GM10847 (cell line): Measurements from ENCODE around the gene SULT4A1.

ENCODE experiments used
- POLR2A ChIP-seq: IDR thresholded peaks from 2 replicates; pipeline ENCODE4 v1.6.1; 2011; ENCODE audit not compliant: insufficient read length; ENCODE audit errors: extremely low read depth

Gene SULT4A1

GRCh38 chr22:43890901-43891331 lies 28.6 kb upstream of the SULT4A1 start:
- TF ChIP-seq POLR2A, result no peak

- no peak for TF ChIP-seq POLR2A
These were observed 27.5 kb upstream of the SULT4A1 start for GRCh38 chr22:43889860-43890253.

- no peak for TF ChIP-seq POLR2A
These were observed 27.0 kb upstream of the SULT4A1 start for GRCh38 chr22:43889201-43889859.

GRCh38 chr22:43888740-43889139 lies 26.4 kb upstream of the SULT4A1 start:
- no peak for TF ChIP-seq POLR2A

GRCh38 chr22:43887391-43887790 lies 25.1 kb upstream of the SULT4A1 start:
- TF ChIP-seq POLR2A, result no peak

GRCh38 chr22:43886231-43886630 lies 23.9 kb upstream of the SULT4A1 start:
- TF ChIP-seq POLR2A, result no peak

DNA sequence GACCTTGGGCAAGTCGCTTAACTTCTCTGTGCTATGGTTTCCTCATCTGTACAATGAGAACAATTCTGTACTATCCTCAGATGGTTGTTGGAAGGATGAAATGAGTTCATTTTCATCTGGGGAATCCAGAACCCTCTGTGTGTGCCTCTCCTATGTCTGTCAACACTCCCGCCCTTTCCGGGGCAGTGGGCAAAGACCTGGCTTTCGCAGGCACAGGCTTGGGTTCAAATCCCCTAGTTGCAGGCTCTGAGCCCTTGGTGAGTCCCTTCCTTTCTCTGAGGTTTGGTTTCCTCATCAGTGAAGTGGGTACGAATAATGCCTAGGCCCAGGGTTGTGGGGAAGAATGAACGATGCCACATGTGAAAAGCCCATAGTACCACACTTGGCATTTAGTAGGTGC lies 23.5 kb upstream of the SULT4A1 start:
- no peak for TF ChIP-seq POLR2A

GRCh38 chr22:43885319-43885671 lies 23.0 kb upstream of the SULT4A1 start:
- TF ChIP-seq POLR2A, result no peak

DNA sequence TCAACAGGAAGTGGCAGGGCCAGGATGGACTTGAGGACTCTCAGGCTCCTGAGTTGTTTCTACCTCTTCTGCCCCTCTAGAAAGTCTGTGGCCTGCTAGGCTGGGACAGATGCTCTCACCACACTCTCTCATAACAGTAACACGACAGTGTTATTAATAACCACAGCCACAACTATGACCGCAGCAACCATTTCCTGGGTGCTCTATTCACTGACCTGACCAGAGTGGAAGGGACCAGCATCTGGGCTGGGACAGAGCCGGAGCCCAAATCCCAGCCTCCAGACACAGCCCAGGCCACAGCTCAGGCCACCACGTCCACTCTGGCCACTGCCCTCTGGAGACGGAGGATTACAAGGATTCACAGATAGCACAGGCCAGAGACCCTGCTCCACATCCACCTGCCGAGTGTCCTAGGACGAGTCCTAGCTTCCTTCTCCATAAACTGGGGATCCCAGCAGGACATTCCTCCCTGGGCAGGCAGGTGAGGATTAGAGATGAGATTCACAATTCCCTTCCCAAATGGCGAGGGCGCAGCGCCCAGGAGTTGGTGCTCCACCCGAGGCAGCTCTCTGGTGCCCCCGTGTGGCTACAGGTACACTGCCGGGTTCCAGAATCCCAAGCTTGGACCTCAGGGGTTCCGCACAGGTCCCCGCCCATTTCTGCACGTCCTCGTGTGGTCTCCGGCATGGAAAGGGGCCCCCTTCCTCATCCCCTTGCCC lies 22.4 kb upstream of the SULT4A1 start:
- no peak for TF ChIP-seq POLR2A

GRCh38 chr22:43883719-43884415 lies 21.6 kb upstream of the SULT4A1 start:
- no peak for TF ChIP-seq POLR2A

- no peak for TF ChIP-seq POLR2A
These were observed 20.8 kb upstream of the SULT4A1 start for GRCh38 chr22:43883012-43883661.

DNA sequence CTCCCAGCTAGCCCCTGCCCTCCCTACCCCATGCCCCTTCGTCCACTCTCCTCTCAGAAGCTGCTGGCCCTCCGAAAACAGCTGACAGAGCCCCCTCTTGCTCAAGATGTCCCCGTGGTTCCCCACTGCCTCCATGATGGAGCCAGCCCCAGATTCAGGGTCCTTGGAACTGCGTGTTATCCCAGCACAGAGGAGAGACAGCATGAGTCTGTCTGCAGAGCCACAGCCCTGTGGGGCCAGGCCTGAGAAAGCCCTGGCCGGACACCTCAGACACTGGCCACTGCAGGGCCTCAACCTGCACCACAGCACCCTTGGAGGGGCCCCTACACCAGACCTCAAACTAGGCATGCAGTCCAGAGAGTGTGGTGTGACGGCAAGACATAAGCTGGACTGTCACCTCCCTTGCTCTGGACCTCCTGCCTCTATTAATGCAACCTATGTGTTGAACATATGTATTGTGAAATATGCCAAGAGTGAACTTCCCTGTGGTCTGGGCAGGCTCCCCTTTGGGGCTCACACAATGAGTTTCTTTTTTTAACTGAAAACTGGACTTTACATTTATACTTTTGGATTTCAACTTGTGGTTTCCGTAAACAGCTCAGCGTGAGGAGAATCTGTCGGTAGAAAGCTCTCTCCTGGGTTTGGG lies 19.9 kb upstream of the SULT4A1 start:
- TF ChIP-seq POLR2A, result no peak

GRCh38 chr22:43881091-43882061 lies 19.1 kb upstream of the SULT4A1 start:
- no peak for TF ChIP-seq POLR2A

DNA sequence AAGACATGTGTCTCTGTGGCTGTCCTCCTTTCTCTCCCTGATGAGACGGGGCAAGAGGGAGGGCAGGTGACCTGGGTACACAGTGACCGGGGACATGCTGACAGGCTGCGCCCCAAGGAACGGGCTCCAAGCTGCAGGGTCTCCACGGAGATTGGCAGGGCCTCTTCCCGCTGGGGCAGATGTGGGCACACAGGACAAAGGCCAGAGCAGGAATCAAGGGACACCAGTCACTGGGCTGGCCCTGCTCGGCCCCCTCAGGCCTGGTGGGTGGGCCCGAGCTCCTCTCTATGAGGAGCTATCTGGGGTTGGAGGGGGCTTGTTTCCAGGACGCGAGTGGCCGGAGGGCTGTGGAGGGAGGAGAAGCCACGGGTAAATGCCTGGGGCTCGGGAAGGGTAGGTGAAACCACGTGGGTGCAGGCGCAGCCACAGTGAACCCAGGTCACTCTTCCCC lies 18.3 kb upstream of the SULT4A1 start:
- no peak for TF ChIP-seq POLR2A
